Stimulated activated effector memory CD8-positive, alpha-beta T cell treated with anti-CD3 and anti-CD28 coated beads, Interleukin-12 subunit alpha, Interleukin-12 subunit beta, amount 100 ng/mL, for 72 hours (primary cell): ENCODE measurements around the gene UPB1.
A peak's percentile ranks its signal among the peaks of the same experiment; 100 is the strongest.

Experiments
- ATAC-seq: fragments of 150-1000 bp; cut with Tn5 transposase; 2 replicates; pipeline ENCODE4 v1.10.0; 2021
- DNase-seq, 2 donors: peaks; one replicate each; pipeline ENCODE4 v3.0.0; 2021 to 2022; ENCODE audit warnings: low spot score in 2 of 2
- H3K27ac Mint-ChIP-seq: one replicate; pipeline ENCODE4 v1.8.0; 2022; ENCODE audit warnings: mild to moderate bottlenecking, mixed read lengths
- H3K36me3 Mint-ChIP-seq: one replicate; pipeline ENCODE4 v1.8.0; 2022; ENCODE audit warnings: mild to moderate bottlenecking, mixed read lengths
- H3K4me1 Mint-ChIP-seq: one replicate; pipeline ENCODE4 v1.8.0; 2022; ENCODE audit warnings: mixed read lengths
- H3K4me3 Mint-ChIP-seq: one replicate; pipeline ENCODE4 v1.8.0; 2022; ENCODE audit warnings: mild to moderate bottlenecking, mixed read lengths
- H3K9me3 Mint-ChIP-seq: one replicate; pipeline ENCODE4 v1.8.0; 2022; ENCODE audit warnings: mixed read lengths

UPB1 gene

GRCh38 chr22:24494528-24495364 is at the start of gene UPB1:
Gene UPB1, plus strand, starts transcription at chr22:24495332. Its CDS starts 72 bp downstream, at chr22:24495404.
- DNase-seq = no peak
- no peaks in the 10 kb centered on the region for H3K4me1 Mint-ChIP-seq
- H3K9me3 Mint-ChIP-seq = no peaks in the 10 kb centered on the region
- H3K4me3 Mint-ChIP-seq = no peak within 1 kb of the TSS
- no peak for ATAC-seq
- H3K36me3 Mint-ChIP-seq = no peaks in the 10 kb centered on the region
- no peak within 1 kb of the TSS for H3K27ac Mint-ChIP-seq

GRCh38 chr22:24445481-24446259 is 49.5 kb upstream of the UPB1 start:
- H3K27ac Mint-ChIP-seq = peak overlapping the region; percentile 60
- no peaks in the 10 kb centered on the region for H3K9me3 Mint-ChIP-seq
- peak; percentile 85 for ATAC-seq
- no peak overlapping the region for H3K4me3 Mint-ChIP-seq
- peaks cover 45% of the 10 kb centered on the region for H3K36me3 Mint-ChIP-seq
- peak in 1 of 2 donors; percentile 55 for DNase-seq
- H3K4me1 Mint-ChIP-seq = peaks cover 45% of the 10 kb centered on the region

GRCh38 chr22:24446260-24446611 is 48.9 kb upstream of the UPB1 start:
- H3K27ac Mint-ChIP-seq = peak overlapping the region; percentile 60
- H3K4me1 Mint-ChIP-seq = peaks cover 39% of the 10 kb centered on the region

GRCh38 chr22:24450610-24451009 is 44.5 kb upstream of the UPB1 start:
- H3K4me3 Mint-ChIP-seq = no peak overlapping the region
- no peaks in the 10 kb centered on the region for H3K9me3 Mint-ChIP-seq
- peaks cover 15% of the 10 kb centered on the region for H3K4me1 Mint-ChIP-seq
- peak overlapping the region; percentile 24 for H3K27ac Mint-ChIP-seq
- ATAC-seq (no peak), DNase-seq (no peak)
- peaks cover 4% of the 10 kb centered on the region for H3K36me3 Mint-ChIP-seq

More at GRCh38 chr22:24446260-24446611, 48.9 kb upstream of the UPB1 start:
- no peak for DNase-seq
- peaks cover 40% of the 10 kb centered on the region for H3K36me3 Mint-ChIP-seq
- H3K4me3 Mint-ChIP-seq = no peak overlapping the region
- ATAC-seq = no peak
- H3K9me3 Mint-ChIP-seq = no peaks in the 10 kb centered on the region

- no peaks in the 10 kb centered on the region for H3K9me3 Mint-ChIP-seq
- peaks cover 9% of the 10 kb centered on the region for H3K4me1 Mint-ChIP-seq
These were observed 44.0 kb upstream of the UPB1 start for GRCh38 chr22:24451162-24451561.

GRCh38 chr22:24453853-24454252 is 41.3 kb upstream of the UPB1 start:
- H3K9me3 Mint-ChIP-seq = no peaks in the 10 kb centered on the region
- no peak overlapping the region for H3K4me3 Mint-ChIP-seq
- H3K27ac Mint-ChIP-seq = no peak overlapping the region
- H3K36me3 Mint-ChIP-seq = no peaks in the 10 kb centered on the region
- no peak for ATAC-seq
- no peak for DNase-seq
- peaks cover 8% of the 10 kb centered on the region for H3K4me1 Mint-ChIP-seq

More at GRCh38 chr22:24451162-24451561, 44.0 kb upstream of the UPB1 start:
- Mint-ChIP-seq H3K27ac (no peak overlapping the region), H3K4me3 (no peak overlapping the region), H3K36me3 (peaks cover 4% of the 10 kb centered on the region)
- DNase-seq (no peak), ATAC-seq (no peak)

GRCh38 chr22:24455039-24455438 is 40.1 kb upstream of the UPB1 start:
- Mint-ChIP-seq H3K4me3 (no peak overlapping the region), H3K36me3 (no peaks in the 10 kb centered on the region), H3K27ac (no peak overlapping the region), H3K4me1 (peaks cover 7% of the 10 kb centered on the region), H3K9me3 (no peaks in the 10 kb centered on the region)
- ATAC-seq = no peak
- DNase-seq = no peak

- DNase-seq (no peak), ATAC-seq (no peak)
- Mint-ChIP-seq H3K4me3 (no peak overlapping the region), H3K36me3 (no peaks in the 10 kb centered on the region), H3K9me3 (no peaks in the 10 kb centered on the region), H3K4me1 (peaks cover 12% of the 10 kb centered on the region), H3K27ac (no peak overlapping the region)
These were observed 39.2 kb upstream of the UPB1 start for GRCh38 chr22:24455751-24456426.

GRCh38 chr22:24457894-24458420 is 37.2 kb upstream of the UPB1 start:
- DNase-seq (no peak), ATAC-seq (no peak)
- Mint-ChIP-seq H3K9me3 (no peaks in the 10 kb centered on the region), H3K4me1 (peaks cover 14% of the 10 kb centered on the region), H3K27ac (no peak overlapping the region), H3K4me3 (no peak overlapping the region), H3K36me3 (no peaks in the 10 kb centered on the region)

- Mint-ChIP-seq H3K4me1 (peaks cover 14% of the 10 kb centered on the region), H3K9me3 (no peaks in the 10 kb centered on the region), H3K36me3 (no peaks in the 10 kb centered on the region), H3K4me3 (no peak overlapping the region), H3K27ac (peak overlapping the region; percentile 58)
- DNase-seq = no peak
- ATAC-seq = no peak
These were observed 35.2 kb upstream of the UPB1 start for GRCh38 chr22:24459911-24460310.

- DNase-seq (peak in 1 of 2 donors; percentile 51), ATAC-seq (peak; percentile 83)
- Mint-ChIP-seq H3K9me3 (no peaks in the 10 kb centered on the region), H3K4me1 (peaks cover 17% of the 10 kb centered on the region), H3K36me3 (no peaks in the 10 kb centered on the region), H3K27ac (peak overlapping the region; percentile 81), H3K4me3 (peak overlapping the region; percentile 29)
These were observed 34.6 kb upstream of the UPB1 start for GRCh38 chr22:24460418-24461089.

GRCh38 chr22:24463071-24463760 is 31.9 kb upstream of the UPB1 start:
- no peak for ATAC-seq
- peaks cover 20% of the 10 kb centered on the region for H3K4me1 Mint-ChIP-seq
- no peak overlapping the region for H3K4me3 Mint-ChIP-seq
- no peaks in the 10 kb centered on the region for H3K36me3 Mint-ChIP-seq
- no peak for DNase-seq
- H3K9me3 Mint-ChIP-seq = no peaks in the 10 kb centered on the region
- H3K27ac Mint-ChIP-seq = no peak overlapping the region

- Mint-ChIP-seq H3K4me1 (peaks cover 12% of the 10 kb centered on the region), H3K27ac (no peak overlapping the region), H3K4me3 (no peak overlapping the region), H3K36me3 (no peaks in the 10 kb centered on the region), H3K9me3 (no peaks in the 10 kb centered on the region)
- DNase-seq (no peak), ATAC-seq (peak; percentile 54)
These were observed 29.6 kb upstream of the UPB1 start for GRCh38 chr22:24465566-24465965.

GRCh38 chr22:24465975-24466374 is 29.2 kb upstream of the UPB1 start:
- no peak for ATAC-seq
- Mint-ChIP-seq H3K4me3 (no peak overlapping the region), H3K36me3 (no peaks in the 10 kb centered on the region), H3K9me3 (no peaks in the 10 kb centered on the region), H3K27ac (no peak overlapping the region), H3K4me1 (peaks cover 7% of the 10 kb centered on the region)
- DNase-seq = no peak
